Motor neuron (in vitro differentiated cells): ENCODE results near the gene CPD. TPM values are rescaled to one million over a fixed set of nuclear protein-coding genes. Genes with fewer than 3 reads are reported as not detected.
A peak's percentile ranks its signal among the peaks of the same experiment; 100 is the strongest.

Experiments
- ATAC-seq, 8 experiments: fragments of 200-7000 bp; cut with Tn5 transposase; replicated peaks in 6 of 8; 2 replicates each; pipeline ENCODE4 v1.8.0; 2021; ENCODE audit warnings: mild to moderate bottlenecking in 8 of 8, moderate library complexity in 8 of 8
- H3K27ac ChIP-seq, 2 donors: fragments of 250-450 bp; sonication (Bioruptor Pico); 2 replicates each; pipeline ENCODE4 v1.9.0; 2021; ENCODE audit warnings: antibody characterized with exemption in 2 of 2, mild to moderate bottlenecking in 2 of 2, moderate library complexity in 1 of 2
- H3K4me1 ChIP-seq, 2 donors: fragments of 250-450 bp; sonication (Bioruptor Pico); replicated peaks in 1 of 2; 2 replicates each; pipeline ENCODE4 v1.6.1; 2021; ENCODE audit warnings: antibody characterized with exemption in 2 of 2, mild to moderate bottlenecking in 2 of 2, moderate library complexity in 1 of 2
- H3K4me3 ChIP-seq, 5 donors: fragments of 250-450 bp; sonication (Bioruptor Pico); 2 replicates each; pipeline ENCODE4 v1.9.0; 2021; ENCODE audit warnings: antibody characterized with exemption in 5 of 5, mild to moderate bottlenecking in 5 of 5, moderate library complexity in 4 of 5
- WGBS, 10 experiments: fragments of 450-650 bp; shearing (Covaris generic); methylation state at CpG; one replicate each; pipeline ENCODE4 v1.0.0; 2022; 5-methylcytosine and 5-hydroxymethylcytosine counted together
- in situ Hi-C, 9 experiments: fragments of 400-800 bp; cut with MboI; loops; one replicate each; pipeline ENCODE4 v1.15.0; 2021; ENCODE audit warnings: low sequenced_read_pairs in 9 of 9, low pct_unique_long_range_greater_than_20kb in 2 of 9; ENCODE audit not compliant: unreplicated experiment in 9 of 9
- total RNA-seq, 8 experiments: library from RNA; unstranded; fragments of 300-600 nt; gene quantifications; 2 replicates each; pipeline versions ENCODE4 v1.2.3 to v1.2.4, GENCODE V29; 2022

The CPD gene
- total RNA-seq, 8 experiments from 2014 or later = 20.6 to 142 (median 37.6) TPM

DNA sequence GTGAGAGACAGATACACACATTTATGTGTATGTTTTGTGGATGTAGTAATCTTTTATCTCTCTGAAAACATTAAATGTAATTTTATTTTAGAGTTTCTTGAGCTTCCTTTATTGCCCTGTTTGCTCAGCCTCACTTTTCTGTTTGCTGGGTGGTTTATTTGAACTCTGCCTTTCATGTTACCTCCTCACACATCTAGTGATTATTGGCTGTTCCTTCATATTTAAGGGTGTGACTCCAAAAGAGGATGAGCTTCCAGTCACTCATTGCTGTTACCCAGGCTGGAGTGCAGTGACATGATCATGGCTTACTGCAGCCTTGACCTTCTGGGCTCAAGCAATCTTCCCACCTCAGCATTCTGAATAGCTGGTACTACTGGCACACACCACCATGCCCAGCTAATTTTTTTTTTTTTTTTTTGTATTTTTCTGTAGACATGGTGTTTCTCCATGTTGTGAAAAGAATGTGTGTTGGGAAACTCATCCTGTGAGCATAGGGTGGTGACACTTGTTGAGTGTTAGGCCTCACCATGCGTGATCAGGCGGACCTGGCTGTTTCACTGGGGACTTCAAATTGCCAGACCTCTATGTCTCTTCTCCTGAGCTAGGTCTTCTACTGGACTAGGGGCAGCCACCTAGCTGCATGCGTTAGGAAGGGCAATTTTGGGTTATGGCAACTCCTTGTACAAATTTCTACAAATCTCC is 136.3 kb downstream of the CPD start:
- in situ Hi-C loops = no loop called here
- WGBS, 10 experiments = 81 to 100% (median 97%) methylated on average over 1 to 3 of the region's 3 CpGs; no CpG with 5 or more reads in 4 of the 10 experiments
- ATAC-seq = no peak
- no peak overlapping the region for H3K4me3 ChIP-seq
- no peak overlapping the region for H3K27ac ChIP-seq
- no peaks in the 10 kb centered on the region for H3K4me1 ChIP-seq

DNA sequence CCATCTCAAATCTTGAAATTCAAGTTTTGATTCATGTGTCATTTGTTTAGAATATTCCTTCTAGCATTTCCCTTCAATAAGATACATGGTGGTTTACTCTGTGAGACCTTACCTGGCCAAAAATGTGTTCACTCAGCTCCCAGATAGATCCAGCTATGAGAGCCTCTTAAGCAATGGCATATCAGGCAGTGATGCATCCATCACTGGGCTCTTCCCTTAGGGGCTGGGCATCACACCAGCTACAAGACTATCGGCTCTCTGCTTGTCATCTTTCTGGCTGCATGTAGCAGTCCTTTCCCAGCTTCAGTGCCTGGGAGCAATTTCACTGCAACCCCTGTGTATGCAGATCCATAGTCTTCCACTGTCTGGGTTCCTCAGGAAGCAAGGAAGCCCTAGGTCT is 139.1 kb downstream of the CPD start:
- peak in 1 of 8 experiments; percentile 34 for ATAC-seq
- in situ Hi-C loops = no loop called here
- WGBS, 10 experiments = 0 to 100% (median 100%) methylated on average over 1 of the region's 1 CpG; no CpG with 5 or more reads in 6 of the 10 experiments
- Histone ChIP-seq H3K4me1 (no peaks in the 10 kb centered on the region), H3K27ac (no peak overlapping the region), H3K4me3 (no peak overlapping the region)

DNA sequence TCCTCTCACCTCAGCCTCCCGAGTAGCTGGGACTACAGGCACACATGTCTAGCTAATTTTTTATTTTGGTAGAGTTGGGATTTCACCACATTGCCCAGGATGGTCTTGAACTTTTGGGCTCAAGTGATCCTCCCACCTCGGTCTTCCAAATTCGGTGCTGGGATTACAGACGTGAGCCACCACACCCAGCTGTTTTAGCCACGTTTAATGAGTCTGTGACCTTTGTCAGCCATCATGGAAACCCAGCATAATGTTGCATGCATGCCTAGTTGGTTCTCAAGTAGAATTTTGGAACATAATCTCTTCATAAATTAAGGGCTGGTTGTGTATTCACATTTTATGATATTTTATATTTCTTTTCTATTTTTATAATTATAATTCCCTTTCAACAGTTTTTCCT is 140.4 kb downstream of the CPD start:
- no peaks in the 10 kb centered on the region for H3K4me1 ChIP-seq
- ATAC-seq = no peak
- in situ Hi-C loops = no loop called here
- no peak overlapping the region for H3K4me3 ChIP-seq
- H3K27ac ChIP-seq = no peak overlapping the region
- WGBS, 10 experiments = 20 to 100% (median 70%) methylated on average over 1 to 5 of the region's 5 CpGs; no CpG with 5 or more reads in 3 of the 10 experiments

Other genes starting within 250 kb of the CPD start
- under 1 TPM; 0.11 to 0.62 (median 0.29) TPM for gene SLC6A4, start 143.2 kb upstream of the CPD start, total RNA-seq
- 10 to 100 TPM; 21.9 to 69.2 (median 32.5) TPM for gene BLMH, start 87.0 kb upstream of the CPD start, total RNA-seq
- not detected for gene TMIGD1, start 44.9 kb upstream of the CPD start, total RNA-seq
- gene GOSR1, start 98.5 kb downstream of the CPD start, total RNA-seq = 10 to 100 TPM; 25.7 to 57.7 (median 34.5) TPM